ENCODE measurements around the gene ATP2C2.

Gene ATP2C2

DNA sequence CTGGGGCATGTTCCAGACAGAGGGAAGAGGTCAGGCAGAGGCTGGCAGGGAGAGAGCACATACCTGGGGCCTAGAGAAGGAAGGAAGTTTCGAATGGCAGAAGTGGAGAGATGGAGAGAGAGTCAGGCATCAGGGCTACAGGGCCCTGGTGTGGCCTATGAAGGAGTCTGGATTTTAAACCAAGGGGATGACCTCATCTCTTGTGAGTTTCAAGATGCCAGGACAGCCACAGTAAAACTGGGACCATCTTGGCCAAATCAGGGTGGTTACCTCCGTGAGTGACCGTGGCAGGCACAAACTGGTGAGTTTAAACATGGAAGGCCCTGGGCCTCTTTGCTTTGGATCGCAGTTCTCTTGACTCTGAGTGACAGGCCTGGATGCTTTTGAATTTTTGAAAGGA, 7.6 kb upstream of the ATP2C2 start:
- Histone ChIP-seq H3K27me3 (no peaks in the 10 kb centered on the region), H3K4me3 (no peak overlapping the region), H3K27ac (no peak overlapping the region), H3K36me3 (no peaks in the 10 kb centered on the region), H3K4me1 (no peaks in the 10 kb centered on the region), H3K9me3 (no peaks in the 10 kb centered on the region)
- intact Hi-C loops (cut with DNase I; ENCODE audit: low total_unique reads), result no loop called here
- no peak for DNase-seq
- TF ChIP-seq, protein P1, sequence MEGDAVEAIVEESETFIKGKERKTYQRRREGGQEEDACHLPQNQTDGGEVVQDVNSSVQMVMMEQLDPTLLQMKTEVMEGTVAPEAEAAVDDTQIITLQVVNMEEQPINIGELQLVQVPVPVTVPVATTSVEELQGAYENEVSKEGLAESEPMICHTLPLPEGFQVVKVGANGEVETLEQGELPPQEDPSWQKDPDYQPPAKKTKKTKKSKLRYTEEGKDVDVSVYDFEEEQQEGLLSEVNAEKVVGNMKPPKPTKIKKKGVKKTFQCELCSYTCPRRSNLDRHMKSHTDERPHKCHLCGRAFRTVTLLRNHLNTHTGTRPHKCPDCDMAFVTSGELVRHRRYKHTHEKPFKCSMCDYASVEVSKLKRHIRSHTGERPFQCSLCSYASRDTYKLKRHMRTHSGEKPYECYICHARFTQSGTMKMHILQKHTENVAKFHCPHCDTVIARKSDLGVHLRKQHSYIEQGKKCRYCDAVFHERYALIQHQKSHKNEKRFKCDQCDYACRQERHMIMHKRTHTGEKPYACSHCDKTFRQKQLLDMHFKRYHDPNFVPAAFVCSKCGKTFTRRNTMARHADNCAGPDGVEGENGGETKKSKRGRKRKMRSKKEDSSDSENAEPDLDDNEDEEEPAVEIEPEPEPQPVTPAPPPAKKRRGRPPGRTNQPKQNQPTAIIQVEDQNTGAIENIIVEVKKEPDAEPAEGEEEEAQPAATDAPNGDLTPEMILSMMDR (IDR thresholded peaks at IDR 0.05), result no peak

DNA sequence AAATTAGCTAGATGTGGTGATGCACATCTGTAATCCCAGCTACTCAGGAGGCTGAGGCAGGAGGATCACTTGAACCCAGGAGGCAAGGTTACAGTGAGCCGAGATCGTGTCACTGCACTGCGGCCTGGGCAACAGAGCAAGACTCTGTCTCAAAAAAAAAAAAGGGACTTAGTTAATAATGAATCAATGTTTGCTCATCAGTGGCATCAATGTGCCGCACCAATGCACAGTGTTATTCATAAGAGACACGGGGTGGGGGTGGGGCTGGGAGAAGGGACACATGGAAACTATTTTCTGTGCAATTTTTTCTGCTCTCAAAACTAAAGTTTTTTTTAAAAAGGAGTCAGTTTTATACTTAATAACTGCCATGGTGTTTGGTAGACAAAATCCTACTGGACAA, 6.8 kb upstream of the ATP2C2 start:
- Histone ChIP-seq H3K36me3 (no peaks in the 10 kb centered on the region), H3K4me1 (no peaks in the 10 kb centered on the region), H3K9me3 (no peaks in the 10 kb centered on the region), H3K27me3 (peaks cover 0 to 7% of the 10 kb centered on the region in 2 donors), H3K27ac (no peak overlapping the region), H3K4me3 (no peak overlapping the region)
- TF ChIP-seq, protein P1 (IDR thresholded peaks at IDR 0.05), result no peak
- no peak for DNase-seq
- intact Hi-C loops (cut with DNase I; ENCODE audit: low total_unique reads), result no loop called here

DNA sequence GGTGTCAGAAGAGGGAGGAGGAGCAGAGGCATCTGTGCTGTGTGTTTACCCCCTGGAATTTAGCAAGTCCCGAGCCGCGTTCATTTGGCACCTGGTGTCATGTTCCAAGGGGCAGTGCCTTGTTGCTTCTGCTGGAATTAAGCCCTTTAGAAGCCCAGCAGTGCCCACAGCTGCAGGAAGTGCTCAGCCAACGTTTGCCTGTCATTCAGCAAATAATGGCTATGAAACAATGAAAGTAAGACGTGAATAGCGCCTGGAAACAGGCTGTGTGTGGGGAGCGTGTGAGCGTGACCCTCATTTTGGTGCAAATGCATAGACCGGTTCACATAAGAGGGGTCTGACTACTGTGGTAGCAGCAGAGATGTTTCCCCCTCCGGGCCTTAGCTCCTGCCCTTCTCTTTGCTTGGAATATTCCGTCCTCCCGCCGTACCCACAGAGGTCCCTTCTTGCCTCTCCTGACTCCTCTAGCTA, 5.8 kb upstream of the ATP2C2 start:
- TF ChIP-seq, protein P1 (IDR thresholded peaks at IDR 0.05), result no peak
- Histone ChIP-seq H3K4me1 (no peaks in the 10 kb centered on the region), H3K27ac (no peak overlapping the region), H3K9me3 (no peaks in the 10 kb centered on the region), H3K27me3 (peaks cover 0 to 16% of the 10 kb centered on the region in 2 donors), H3K36me3 (no peaks in the 10 kb centered on the region), H3K4me3 (no peak overlapping the region)
- intact Hi-C loops (cut with DNase I; ENCODE audit: low total_unique reads), result no loop called here
- DNase-seq, result no peak

DNA sequence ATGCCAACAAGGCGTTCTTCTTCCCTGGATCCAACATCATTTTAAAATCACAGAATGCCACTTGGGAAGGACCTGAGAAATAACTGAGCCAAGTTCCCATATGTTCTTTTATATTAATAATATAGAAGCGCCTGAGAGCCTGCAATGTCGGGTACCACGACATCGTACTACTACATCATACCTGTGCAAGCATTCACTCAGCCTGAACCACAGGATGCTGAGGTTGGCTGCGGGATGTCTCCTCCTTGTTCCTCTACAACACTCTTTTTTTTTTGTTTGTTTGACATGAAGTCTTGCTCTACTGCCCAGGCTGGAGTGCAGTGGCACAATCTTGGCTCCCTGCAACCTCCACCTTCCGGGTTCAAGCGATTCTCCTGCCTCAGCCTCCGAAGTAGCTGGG, 2.1 kb upstream of the ATP2C2 start:
- peaks cover 0 to 44% of the 10 kb centered on the region in 2 donors for H3K27me3 ChIP-seq
- intact Hi-C loops (cut with DNase I; ENCODE audit: low total_unique reads), result no loop called here

DNA sequence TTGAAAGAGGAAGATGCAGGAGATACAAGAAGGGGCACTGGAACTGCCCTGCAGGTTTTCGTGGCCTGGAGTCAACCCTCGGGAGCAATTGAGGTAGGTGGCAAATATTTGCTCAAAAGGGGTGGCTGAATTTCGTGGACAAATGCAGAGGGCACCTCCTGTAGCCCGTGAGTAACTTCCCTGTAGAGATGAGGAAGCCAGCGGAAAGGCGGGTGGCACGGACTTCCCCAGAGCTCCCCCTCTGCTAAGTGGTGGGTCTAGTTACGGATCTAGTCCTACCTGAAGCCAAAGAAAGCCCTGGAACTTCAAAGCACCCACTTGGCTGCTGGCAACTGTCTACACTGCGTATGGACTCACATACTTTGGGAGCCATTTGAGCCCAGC, 1.0 kb upstream of the ATP2C2 start:
- H3K27me3 ChIP-seq, result peaks cover 0 to 51% of the 10 kb centered on the region in 2 donors
- no peak for DNase-seq
- H3K36me3 ChIP-seq, result no peaks in the 10 kb centered on the region
- peaks cover 0 to 8% (median 7%) of the 10 kb centered on the region in 4 donors for H3K4me1 ChIP-seq
- TF ChIP-seq, protein P1 (IDR thresholded peaks at IDR 0.05), result no peak
- intact Hi-C loops (cut with DNase I; ENCODE audit: low total_unique reads), result no loop called here
- H3K27ac ChIP-seq, result no peak overlapping the region
- no peak overlapping the region for H3K4me3 ChIP-seq
- no peaks in the 10 kb centered on the region for H3K9me3 ChIP-seq

More for the DNA sequence above, 2.1 kb upstream of the ATP2C2 start:
- TF ChIP-seq, protein P1 (IDR thresholded peaks at IDR 0.05), result no peak
- DNase-seq, result no peak
- Histone ChIP-seq H3K36me3 (no peaks in the 10 kb centered on the region), H3K4me1 (peaks cover 0 to 8% (median 7%) of the 10 kb centered on the region in 4 donors), H3K27ac (no peak overlapping the region), H3K9me3 (no peaks in the 10 kb centered on the region), H3K4me3 (no peak overlapping the region)

DNA sequence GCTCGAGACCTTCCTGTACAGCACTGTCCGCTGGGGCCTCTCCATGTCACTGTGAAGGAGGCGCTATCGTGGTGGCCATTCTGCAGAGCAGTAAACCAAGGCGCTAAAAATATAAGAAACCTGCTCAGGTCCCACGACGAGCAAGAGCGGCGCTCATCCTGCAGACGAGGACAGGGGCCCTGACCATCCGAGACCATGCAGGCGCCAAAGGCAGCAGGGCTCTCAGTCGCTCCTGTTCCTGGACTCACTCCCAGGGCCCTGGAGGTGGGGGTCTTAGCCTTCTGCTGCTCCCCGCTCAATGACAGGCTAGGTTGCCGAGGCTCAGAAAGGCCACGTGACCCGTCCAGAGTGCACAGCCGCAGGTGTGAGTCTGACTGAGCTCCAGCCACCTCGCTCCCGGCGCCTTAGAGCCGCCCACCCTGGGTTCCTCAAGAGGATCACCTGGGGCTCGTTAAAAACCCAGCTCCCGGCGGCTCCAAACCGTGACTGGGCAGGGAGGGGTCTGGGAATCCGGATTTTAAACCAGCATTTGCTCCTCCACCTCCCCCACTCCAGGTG, 509 bp upstream of the ATP2C2 start:
- DNase-seq, result no peak
- no peak overlapping the region for H3K27ac ChIP-seq

More for the DNA sequence above, 509 bp upstream of the ATP2C2 start:
- Histone ChIP-seq H3K27me3 (peaks cover 0 to 51% of the 10 kb centered on the region in 2 donors), H3K36me3 (no peaks in the 10 kb centered on the region), H3K4me1 (peaks cover 0 to 8% (median 7%) of the 10 kb centered on the region in 4 donors), H3K4me3 (no peak overlapping the region), H3K9me3 (no peaks in the 10 kb centered on the region)
- TF ChIP-seq, protein P1 (IDR thresholded peaks at IDR 0.05), result no peak
- intact Hi-C loops (cut with DNase I; ENCODE audit: low total_unique reads), result no loop called here

All from tibial artery (tissue), 4 donors.